GM19035 (cell line): ENCODE results near the gene SLC66A1.
A peak's percentile ranks its signal among the peaks of the same experiment; 100 is the strongest.
"Not testable (repeated sequence)": the region's sequence is repeated elsewhere in the genome, so short reads cannot be mapped to it uniquely, and the experiment has no call there.

ENCODE experiments used
- ATAC-seq: cut with Tn5 transposase; IDR thresholded peaks from one replicate; pipeline ENCODE4 v1.9.1; 2021; ENCODE audit not compliant: unreplicated experiment

SLC66A1 gene, protein sequence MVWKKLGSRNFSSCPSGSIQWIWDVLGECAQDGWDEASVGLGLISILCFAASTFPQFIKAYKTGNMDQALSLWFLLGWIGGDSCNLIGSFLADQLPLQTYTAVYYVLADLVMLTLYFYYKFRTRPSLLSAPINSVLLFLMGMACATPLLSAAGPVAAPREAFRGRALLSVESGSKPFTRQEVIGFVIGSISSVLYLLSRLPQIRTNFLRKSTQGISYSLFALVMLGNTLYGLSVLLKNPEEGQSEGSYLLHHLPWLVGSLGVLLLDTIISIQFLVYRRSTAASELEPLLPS

DNA sequence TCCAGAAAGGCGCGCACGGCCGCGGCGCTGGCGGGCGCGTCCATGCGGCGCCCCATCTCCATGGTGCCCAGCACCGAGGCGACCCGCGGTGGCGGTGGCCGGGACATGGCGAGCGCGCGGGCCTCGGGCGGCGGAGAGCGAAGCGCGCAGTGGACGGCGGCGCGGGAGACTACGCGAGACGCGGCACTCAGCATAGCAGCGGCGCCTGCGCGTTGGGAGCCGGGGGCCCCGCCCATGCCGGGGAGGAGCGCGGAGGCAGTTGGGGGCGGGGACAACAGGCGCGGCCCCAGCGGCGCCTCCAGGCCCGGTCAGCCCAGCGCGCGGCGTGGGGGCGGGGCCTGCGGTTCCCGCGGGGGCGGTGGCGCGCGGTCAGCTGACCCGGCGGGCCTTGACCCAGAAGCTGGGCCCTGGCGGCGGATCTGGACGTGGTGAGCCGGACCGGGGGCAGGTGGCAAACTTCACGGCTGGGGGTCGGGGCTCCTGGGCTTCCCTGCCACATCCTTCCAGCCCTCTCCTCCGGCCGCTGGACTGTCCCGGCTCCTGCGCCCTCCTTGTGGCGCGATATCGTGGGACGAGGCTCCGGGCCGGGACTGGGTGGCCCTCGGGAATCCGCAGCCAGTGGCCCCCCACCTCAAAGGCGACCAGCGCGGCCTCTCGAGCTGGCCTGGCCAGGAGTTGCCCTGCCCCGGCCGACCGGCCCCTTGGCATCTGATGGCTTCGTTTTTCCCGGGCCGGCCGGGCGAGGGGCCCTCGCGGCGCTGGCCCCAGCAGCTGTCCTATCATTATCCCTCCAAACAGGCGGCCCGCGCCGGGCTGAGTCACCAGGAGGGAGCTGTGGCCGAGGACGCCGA, at the start of gene SLC66A1, which contains the start of gene AKR7A2:
TSS of gene SLC66A1 (plus strand) at position 396 of the 851 bp plus-strand sequence. CDS start 5,352 bp downstream, outside the sequence.
TSS of gene AKR7A2 (minus strand) at position 214 of the 851 bp plus-strand sequence. CDS start at position 194, 20 bp downstream.
- ATAC-seq = peak; percentile 82

DNA sequence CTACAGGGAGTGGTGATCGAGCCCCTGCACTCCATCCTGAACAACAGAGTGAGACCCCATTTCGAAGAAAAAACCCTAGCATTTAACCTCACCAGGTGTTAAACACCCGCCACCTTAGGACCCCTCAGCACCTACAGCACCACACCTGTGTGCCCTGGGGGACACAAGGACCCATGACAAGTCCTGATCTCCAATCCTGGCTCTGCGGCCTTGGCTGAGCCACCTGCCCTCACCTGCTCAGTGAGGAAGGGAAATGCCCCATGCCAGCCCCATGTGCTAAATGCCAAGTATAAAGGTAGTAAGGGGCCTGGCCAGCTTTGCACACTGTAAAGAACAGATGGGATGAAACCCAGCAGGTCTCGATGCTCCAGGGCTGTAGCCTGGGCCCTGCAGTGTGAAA, 49.4 kb upstream of the SLC66A1 start:
- ATAC-seq = no peak

- no peak for ATAC-seq
Observed at GRCh38 chr1:19268445-19268844, 43.7 kb upstream of the SLC66A1 start.

- ATAC-seq = not testable (repeated sequence)
Observed at GRCh38 chr1:19269427-19270342, 42.4 kb upstream of the SLC66A1 start.

DNA sequence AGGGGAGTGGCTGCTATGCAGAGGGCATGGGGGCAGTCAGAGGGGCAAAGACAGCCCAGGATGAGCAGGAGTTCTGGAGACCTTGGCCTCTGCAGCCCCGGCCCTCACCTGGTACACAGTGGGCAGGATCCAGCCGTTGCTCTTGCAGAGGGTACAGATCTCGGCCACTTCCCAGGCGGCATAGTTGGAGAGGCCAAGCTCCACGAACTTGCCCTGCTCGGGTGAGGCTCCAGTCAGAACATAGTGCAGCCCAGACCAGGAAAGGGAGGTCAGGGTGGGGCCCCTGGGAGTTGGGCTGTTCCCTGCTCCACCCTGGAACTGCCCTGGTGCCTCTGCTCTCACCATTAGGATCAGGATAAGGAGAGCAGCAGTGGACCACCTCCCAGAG, 41.8 kb upstream of the SLC66A1 start:
- ATAC-seq = not testable (repeated sequence)

DNA sequence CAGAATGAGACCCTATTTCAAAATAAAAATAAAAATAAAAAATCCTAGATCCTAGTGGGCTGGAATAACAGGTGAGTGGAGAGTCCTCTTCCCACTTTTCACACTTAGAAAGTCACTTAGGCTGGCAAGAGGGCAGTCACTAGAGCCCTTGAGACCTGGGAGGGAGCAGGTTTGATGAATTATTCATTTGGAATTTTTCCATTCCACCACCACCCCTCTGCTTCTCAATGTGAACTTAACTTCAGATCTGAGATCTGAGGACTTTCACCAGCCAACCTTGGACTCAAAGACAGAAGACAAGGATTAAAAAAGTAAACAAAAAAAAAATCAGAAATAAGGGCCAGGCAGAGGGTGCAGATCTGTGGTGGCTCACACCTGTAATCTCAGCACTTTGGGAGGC, 40.1 kb upstream of the SLC66A1 start:
- ATAC-seq = no peak

DNA sequence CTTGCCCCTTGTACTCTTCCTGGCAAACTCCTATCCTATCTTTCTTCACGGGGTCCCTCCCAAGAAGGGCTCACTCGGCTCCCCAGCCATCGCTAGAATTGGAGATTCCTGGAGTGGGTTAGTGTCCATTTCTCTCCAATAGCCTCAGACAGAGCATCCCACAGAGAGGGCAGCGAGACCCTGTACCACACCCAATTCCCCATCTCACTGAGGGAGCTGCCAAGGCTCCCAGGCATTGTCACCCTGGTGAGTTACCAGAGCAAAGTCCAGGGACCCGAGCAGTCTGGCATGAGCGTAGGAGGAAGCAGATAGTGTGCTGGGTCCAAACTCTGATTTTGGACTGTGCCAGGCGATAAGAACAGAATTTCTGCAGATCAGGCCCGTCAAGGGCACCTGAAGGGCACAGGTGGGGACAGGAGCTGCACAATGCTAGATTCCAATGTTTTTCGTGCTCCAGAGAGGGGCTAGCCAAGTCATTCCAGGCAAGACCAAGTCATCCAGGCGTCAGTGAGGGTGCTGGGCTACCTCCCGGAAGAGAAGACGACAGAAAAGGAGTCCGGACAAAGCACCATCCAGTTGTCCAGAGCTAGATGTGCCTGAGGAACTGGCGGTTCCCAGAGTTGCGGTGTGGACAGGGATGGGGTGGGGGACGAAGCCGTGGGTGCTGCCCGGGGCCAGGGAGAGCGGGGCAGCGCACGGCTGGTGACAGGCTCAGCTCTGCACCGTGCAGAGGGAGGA, 38.9 kb upstream of the SLC66A1 start:
- ATAC-seq = no peak

GRCh38 chr1:19273844-19274531, 38.1 kb upstream of the SLC66A1 start:
- ATAC-seq = not testable (repeated sequence)

GRCh38 chr1:19274636-19275035, 37.5 kb upstream of the SLC66A1 start:
- no peak for ATAC-seq

DNA sequence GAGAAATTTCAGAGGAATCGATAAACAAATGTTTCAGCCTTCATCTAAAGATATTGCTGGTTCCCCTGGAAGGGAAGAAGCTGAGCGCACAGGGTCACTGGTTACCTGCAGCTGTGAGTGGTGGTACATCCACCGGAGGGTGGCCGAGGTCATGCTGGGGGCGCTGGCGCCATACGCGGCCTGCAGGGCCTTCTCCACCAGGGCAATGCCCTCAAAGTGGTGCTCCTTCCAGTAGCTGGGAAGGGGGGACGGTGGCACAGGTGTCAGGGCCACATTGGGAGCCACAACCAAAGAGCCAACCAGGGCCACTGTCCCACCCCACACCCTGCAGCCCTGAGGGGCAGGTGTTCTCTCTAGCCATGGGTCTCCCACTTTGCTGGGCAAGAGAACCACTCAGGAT, 28.2 kb upstream of the SLC66A1 start:
- no peak for ATAC-seq

DNA sequence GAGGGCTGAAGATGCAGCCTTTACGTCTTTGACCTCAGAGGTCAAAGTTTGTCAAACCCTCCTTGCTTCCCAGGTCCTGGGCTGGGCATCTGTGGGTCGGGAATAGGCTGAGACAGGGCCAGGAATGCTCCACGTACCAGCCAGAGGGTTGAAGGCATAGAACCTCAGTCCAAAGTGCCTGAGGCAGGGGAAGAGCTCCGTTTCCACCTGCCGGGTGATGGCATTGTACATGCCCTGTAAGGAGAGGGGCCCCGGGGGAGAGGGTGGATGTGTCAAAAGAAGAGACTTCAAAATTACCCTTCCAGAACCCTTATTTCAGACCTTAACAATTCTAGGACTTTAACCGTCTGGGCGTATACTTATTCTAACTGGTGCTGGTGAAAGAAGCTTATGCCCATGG, 27.2 kb upstream of the SLC66A1 start:
- no peak for ATAC-seq

- ATAC-seq = not testable (repeated sequence)
Observed at GRCh38 chr1:19285366-19285765, 26.8 kb upstream of the SLC66A1 start.

- not testable (repeated sequence) for ATAC-seq
Observed at GRCh38 chr1:19285807-19286206, 26.3 kb upstream of the SLC66A1 start.

DNA sequence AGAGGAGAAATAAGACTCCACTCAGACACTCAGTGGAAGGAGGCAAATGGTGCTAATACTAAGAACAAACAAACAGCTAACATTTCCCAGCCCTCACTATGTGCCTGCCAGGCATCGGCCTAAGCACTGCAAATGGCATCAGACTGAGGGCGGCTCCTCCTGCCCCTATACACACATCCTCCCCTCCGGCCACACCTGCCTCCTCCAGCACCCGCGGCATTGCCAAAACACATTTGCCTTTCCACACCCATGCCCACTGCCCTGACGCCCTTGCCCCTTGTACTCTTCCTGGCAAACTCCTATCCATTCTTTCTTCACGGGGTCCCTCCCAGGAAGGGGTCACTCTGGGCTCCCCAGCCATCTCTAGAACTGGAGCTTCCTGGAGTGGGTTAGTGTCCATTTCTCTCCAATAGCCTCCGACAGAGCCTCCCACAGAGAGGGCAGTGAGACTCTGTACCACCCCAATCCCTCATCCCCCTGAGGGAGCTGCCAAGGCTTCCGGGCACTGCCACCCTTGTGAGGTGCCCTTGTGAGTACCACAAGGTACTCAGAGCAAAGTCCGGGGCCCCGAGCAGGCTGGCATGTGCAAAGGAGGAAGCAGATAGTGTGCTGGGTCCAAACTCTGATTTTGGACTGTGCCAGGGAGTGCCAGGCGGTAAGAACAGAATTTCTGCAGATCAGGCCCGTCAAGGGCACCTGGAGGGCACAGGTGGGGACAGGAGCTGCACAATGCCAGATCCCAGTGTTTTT, 24.5 kb upstream of the SLC66A1 start:
- ATAC-seq = no peak

DNA sequence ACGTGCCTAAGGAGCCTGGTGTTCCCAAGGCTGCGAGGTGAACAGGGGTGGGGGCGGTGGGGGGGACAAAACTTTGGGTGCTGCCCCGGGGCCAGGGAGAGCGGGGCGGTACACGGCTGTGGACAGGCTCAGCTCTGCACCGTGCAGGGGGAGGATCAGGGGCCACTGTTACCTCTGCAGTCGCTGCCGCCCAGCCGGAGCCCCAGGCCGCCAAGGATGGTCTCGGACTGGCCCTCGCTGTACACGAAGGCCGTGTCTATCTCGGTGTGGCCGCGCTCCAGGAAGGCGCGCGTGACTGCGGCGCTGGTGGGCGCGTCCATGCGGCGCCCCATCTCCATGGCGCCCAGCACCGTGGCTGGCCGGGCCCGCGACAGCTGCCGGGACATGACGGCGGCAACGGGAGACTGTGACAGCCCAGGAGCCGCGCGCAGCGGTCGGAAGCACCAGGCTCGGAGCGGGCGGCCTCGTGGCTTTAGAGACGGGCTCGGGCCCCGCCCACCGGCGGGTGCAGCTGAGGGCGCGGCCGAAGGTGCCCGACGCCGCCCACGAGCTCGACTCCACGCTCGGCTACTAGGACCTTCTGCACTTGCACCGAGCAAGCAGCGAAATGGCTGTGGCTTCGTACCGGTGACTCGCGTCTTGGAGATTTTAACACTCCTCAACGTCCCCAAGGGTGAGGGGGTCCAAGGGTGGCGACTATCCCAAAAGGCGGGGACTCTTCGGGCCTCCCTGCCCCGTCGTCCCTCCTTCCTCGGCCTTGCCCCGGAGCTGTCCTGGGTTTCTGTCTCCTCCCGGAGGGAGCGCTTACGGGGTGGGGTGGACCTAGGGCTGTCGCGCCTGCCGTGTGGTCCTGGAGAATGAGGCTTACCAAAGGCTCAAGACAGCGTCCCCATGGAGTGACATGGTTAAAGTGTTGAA, 23.5 kb upstream of the SLC66A1 start, which contains the start of gene AKR7A3:
TSS of gene AKR7A3 (minus strand) at position 447 of the 918 bp plus-strand sequence. CDS start at position 386, 61 bp downstream.
- not testable (repeated sequence) for ATAC-seq

- ATAC-seq = no peak
Observed at GRCh38 chr1:19289244-19289643, 22.9 kb upstream of the SLC66A1 start.

DNA sequence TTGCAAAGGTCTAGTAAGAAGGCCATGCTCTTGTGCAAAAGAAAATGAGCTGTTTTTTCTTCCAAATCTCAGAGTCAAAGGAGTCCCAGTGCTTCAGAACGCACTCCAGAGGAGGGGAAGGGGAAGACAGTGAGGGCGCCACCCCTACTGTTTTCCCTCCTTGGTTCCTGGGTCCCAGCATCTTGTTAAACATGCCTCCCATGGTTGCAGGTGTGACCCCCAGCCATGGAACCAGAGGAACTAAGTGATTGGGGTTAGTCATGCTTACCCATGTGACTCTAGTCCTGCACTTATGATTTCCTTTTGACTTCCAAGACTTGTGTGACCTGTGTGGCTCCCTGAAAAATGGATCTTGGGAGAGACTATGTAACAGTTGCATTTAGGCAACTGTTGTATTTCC, 17.5 kb upstream of the SLC66A1 start:
- no peak for ATAC-seq

GRCh38 chr1:19300211-19300610, 11.9 kb upstream of the SLC66A1 start:
- no peak for ATAC-seq
